Measurements from ENCODE around the gene RPLP2.

Gene RPLP2

DNA sequence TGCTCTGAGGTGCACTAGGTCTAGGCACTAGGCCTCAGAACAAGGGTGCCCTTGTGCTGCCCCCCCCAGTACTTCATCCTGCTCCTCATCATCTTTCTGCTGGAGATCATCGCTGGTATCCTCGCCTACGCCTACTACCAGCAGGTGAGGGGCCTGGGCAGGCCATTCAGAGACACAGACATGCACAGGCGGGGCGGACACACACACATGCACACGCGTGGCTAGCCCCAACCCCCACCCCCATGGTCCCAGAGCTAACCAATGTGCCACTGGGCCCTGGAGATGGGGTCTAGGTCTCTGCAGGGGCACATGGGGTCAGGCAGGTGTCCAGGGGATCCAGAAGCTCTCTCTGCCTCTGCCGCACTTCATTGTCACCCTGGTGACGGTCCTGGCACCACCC lies 26.9 kb downstream of the RPLP2 start:
- Histone ChIP-seq H3K27ac (replicated peaks) (no peak overlapping the region), H3K4me3 (replicated peaks; ENCODE audit: insufficient read depth, low read length) (no peak overlapping the region), H3K27me3 (ENCODE audit: insufficient read depth, poor library complexity, severe bottlenecking) (no peaks in the 10 kb centered on the region)
- no peak for DNase-seq (ENCODE audit: low read depth in 1 of 2, low spot score in 1 of 2)
- TF ChIP-seq, protein P1, sequence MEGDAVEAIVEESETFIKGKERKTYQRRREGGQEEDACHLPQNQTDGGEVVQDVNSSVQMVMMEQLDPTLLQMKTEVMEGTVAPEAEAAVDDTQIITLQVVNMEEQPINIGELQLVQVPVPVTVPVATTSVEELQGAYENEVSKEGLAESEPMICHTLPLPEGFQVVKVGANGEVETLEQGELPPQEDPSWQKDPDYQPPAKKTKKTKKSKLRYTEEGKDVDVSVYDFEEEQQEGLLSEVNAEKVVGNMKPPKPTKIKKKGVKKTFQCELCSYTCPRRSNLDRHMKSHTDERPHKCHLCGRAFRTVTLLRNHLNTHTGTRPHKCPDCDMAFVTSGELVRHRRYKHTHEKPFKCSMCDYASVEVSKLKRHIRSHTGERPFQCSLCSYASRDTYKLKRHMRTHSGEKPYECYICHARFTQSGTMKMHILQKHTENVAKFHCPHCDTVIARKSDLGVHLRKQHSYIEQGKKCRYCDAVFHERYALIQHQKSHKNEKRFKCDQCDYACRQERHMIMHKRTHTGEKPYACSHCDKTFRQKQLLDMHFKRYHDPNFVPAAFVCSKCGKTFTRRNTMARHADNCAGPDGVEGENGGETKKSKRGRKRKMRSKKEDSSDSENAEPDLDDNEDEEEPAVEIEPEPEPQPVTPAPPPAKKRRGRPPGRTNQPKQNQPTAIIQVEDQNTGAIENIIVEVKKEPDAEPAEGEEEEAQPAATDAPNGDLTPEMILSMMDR (IDR thresholded peaks at IDR 0.05; ENCODE audit: insufficient read depth, low read length), result no peak
- TF ChIP-seq SPI1 (IDR thresholded peaks at IDR 0.05; ENCODE audit: borderline replicate concordance, low read depth) (no peak), GABPA (IDR thresholded peaks at IDR 0.05; ENCODE audit: low read depth) (no peak), POLR2AphosphoS5 (IDR thresholded peaks at IDR 0.05; ENCODE audit: low read depth) (peak; percentile 42; the same call in 1 of the 2 replicates)
- TF ChIP-seq, protein P2, sequence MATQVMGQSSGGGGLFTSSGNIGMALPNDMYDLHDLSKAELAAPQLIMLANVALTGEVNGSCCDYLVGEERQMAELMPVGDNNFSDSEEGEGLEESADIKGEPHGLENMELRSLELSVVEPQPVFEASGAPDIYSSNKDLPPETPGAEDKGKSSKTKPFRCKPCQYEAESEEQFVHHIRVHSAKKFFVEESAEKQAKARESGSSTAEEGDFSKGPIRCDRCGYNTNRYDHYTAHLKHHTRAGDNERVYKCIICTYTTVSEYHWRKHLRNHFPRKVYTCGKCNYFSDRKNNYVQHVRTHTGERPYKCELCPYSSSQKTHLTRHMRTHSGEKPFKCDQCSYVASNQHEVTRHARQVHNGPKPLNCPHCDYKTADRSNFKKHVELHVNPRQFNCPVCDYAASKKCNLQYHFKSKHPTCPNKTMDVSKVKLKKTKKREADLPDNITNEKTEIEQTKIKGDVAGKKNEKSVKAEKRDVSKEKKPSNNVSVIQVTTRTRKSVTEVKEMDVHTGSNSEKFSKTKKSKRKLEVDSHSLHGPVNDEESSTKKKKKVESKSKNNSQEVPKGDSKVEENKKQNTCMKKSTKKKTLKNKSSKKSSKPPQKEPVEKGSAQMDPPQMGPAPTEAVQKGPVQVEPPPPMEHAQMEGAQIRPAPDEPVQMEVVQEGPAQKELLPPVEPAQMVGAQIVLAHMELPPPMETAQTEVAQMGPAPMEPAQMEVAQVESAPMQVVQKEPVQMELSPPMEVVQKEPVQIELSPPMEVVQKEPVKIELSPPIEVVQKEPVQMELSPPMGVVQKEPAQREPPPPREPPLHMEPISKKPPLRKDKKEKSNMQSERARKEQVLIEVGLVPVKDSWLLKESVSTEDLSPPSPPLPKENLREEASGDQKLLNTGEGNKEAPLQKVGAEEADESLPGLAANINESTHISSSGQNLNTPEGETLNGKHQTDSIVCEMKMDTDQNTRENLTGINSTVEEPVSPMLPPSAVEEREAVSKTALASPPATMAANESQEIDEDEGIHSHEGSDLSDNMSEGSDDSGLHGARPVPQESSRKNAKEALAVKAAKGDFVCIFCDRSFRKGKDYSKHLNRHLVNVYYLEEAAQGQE (IDR thresholded peaks at IDR 0.05; ENCODE audit: insufficient replicate concordance, low read depth), result no peak

DNA sequence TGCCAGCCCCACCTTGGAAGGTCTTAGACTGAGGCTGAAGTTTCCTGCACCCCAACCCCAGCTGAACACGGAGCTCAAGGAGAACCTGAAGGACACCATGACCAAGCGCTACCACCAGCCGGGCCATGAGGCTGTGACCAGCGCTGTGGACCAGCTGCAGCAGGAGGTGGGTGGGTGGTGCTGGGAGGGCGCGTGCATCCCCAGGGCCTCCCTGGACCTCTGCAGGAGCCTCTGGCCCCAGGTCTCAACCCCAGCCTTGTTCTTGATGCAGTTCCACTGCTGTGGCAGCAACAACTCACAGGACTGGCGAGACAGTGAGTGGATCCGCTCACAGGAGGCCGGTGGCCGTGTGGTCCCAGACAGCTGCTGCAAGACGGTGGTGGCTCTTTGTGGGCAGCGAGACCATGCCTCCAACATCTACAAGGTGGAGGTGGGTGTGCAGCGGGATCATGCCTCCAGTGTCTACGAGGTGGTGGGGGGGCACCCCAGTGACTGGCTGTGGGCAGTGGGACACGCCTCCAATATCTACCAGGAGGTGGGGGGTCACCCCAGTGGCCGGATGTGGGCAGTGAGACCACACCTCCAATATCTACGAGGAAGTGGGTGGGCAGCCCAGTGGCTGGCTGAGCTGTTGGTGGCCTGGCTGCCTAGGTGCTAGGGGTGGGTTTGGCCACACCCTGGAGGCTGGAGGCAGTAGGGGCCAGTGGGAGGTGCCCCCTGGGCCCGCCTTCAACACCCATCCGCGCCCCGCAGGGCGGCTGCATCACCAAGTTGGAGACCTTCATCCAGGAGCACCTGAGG lies 27.6 kb downstream of the RPLP2 start:
- TF ChIP-seq, protein P1 (IDR thresholded peaks at IDR 0.05; ENCODE audit: insufficient read depth, low read length), result no peak
- TF ChIP-seq GABPA (IDR thresholded peaks at IDR 0.05; ENCODE audit: low read depth), result no peak
- TF ChIP-seq POLR2AphosphoS5 (IDR thresholded peaks at IDR 0.05; ENCODE audit: low read depth), result no peak
- no peak for TF ChIP-seq SPI1 (IDR thresholded peaks at IDR 0.05; ENCODE audit: borderline replicate concordance, low read depth)
- TF ChIP-seq, protein P2 (IDR thresholded peaks at IDR 0.05; ENCODE audit: insufficient replicate concordance, low read depth), result no peak
- Histone ChIP-seq H3K4me3 (replicated peaks; ENCODE audit: insufficient read depth, low read length) (no peak overlapping the region), H3K27ac (replicated peaks) (no peak overlapping the region), H3K27me3 (ENCODE audit: insufficient read depth, poor library complexity, severe bottlenecking) (no peaks in the 10 kb centered on the region)
- no peak for DNase-seq (ENCODE audit: low read depth in 1 of 2, low spot score in 1 of 2)

DNA sequence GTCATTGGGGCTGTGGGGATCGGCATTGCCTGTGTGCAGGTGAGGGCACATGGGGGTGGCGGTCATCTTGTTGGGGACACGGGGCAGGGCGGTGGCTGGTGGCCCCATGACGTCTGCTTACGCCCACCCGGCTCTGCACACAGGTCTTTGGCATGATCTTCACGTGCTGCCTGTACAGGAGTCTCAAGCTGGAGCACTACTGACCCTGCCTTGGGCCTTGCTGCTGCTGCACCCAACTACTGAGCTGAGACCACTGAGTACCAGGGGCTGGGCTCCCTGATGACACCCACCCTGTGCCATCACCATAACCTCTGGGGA lies 28.2 kb downstream of the RPLP2 start:
- H3K4me3 ChIP-seq (replicated peaks; ENCODE audit: insufficient read depth, low read length), result no peak overlapping the region
- TF ChIP-seq, protein P2 (IDR thresholded peaks at IDR 0.05; ENCODE audit: insufficient replicate concordance, low read depth), result no peak
- H3K27me3 ChIP-seq (ENCODE audit: insufficient read depth, poor library complexity, severe bottlenecking), result no peaks in the 10 kb centered on the region
- no peak for DNase-seq (ENCODE audit: low read depth in 1 of 2, low spot score in 1 of 2)
- H3K27ac ChIP-seq (replicated peaks), result no peak overlapping the region

Data from HL-60 (cell line).